ENCODE results near the gene PAX6. TPM values are rescaled to one million over a fixed set of nuclear protein-coding genes. Genes with fewer than 3 reads are reported as not detected.

PAX6 gene
- total RNA-seq, 2 experiments from 2014 or later, result not detected

GRCh38 chr11:31788085-31788484 lies 23.0 kb downstream of the PAX6 start:
- ChIA-PET POLR2A (no interaction called here), CTCF (ENCODE audit: unreplicated experiment) (no interaction called here)
- H3K4me3 ChIP-seq (ENCODE audit: low read depth, low read length, poor library complexity, severe bottlenecking), result no peak overlapping the region
- H3K79me2 ChIP-seq (ENCODE audit: insufficient read depth, low read depth, low read length), result no peaks in the 10 kb centered on the region
- no peak overlapping the region for H2AFZ ChIP-seq (ENCODE audit: low read length)
- H3K4me1 ChIP-seq (ENCODE audit: insufficient read depth, low read length, poor library complexity, severe bottlenecking), result no peaks in the 10 kb centered on the region
- H3K9me3 ChIP-seq (ENCODE audit: low read length), result no peaks in the 10 kb centered on the region
- DNase-seq (ENCODE audit: low spot score), result no peak
- H3K27ac ChIP-seq (ENCODE audit: low read depth, low read length, poor library complexity, severe bottlenecking), result no peak overlapping the region
- intact Hi-C loops (cut with micrococcal nuclease; ENCODE audit: unreplicated experiment), result no loop called here
- no peak overlapping the region for H3K4me2 ChIP-seq (ENCODE audit: low read length)
- H3K9me2 ChIP-seq (ENCODE audit: insufficient read depth, low read length), result no peaks in the 10 kb centered on the region
- TF ChIP-seq EZH2phosphoT487 (IDR thresholded peaks at IDR 0.05; ENCODE audit: borderline replicate concordance, low read depth, low read length) (no peak), CTCF (conservative IDR thresholded peaks at IDR 0.05; ENCODE audit: low read length) (no peak)
- no peaks in the 10 kb centered on the region for H4K20me1 ChIP-seq (ENCODE audit: insufficient read depth, low read length)
- no TSS peak for BruUV-seq (replicated peaks)
- no peaks in the 10 kb centered on the region for H3K36me3 ChIP-seq (ENCODE audit: insufficient read depth, low read length)

GRCh38 chr11:31786996-31787685 lies 24.0 kb downstream of the PAX6 start:
- POLR2A ChIA-PET, result no interaction called here
- Histone ChIP-seq H3K9me2 (ENCODE audit: insufficient read depth, low read length) (no peaks in the 10 kb centered on the region), H3K4me3 (ENCODE audit: low read depth, low read length, poor library complexity, severe bottlenecking) (no peak overlapping the region), H2AFZ (ENCODE audit: low read length) (no peak overlapping the region), H3K4me1 (ENCODE audit: insufficient read depth, low read length, poor library complexity, severe bottlenecking) (no peaks in the 10 kb centered on the region), H3K4me2 (ENCODE audit: low read length) (no peak overlapping the region), H3K9me3 (ENCODE audit: low read length) (no peaks in the 10 kb centered on the region), H3K79me2 (ENCODE audit: insufficient read depth, low read depth, low read length) (no peaks in the 10 kb centered on the region), H3K36me3 (ENCODE audit: insufficient read depth, low read length) (no peaks in the 10 kb centered on the region), H3K27ac (ENCODE audit: low read depth, low read length, poor library complexity, severe bottlenecking) (no peak overlapping the region), H4K20me1 (ENCODE audit: insufficient read depth, low read length) (no peaks in the 10 kb centered on the region)
- BruUV-seq (replicated peaks), result no TSS peak
- CTCF ChIA-PET (ENCODE audit: unreplicated experiment), result no interaction called here
- no peak for DNase-seq (ENCODE audit: low spot score)
- TF ChIP-seq CTCF (conservative IDR thresholded peaks at IDR 0.05; ENCODE audit: low read length), result no peak
- TF ChIP-seq EZH2phosphoT487 (IDR thresholded peaks at IDR 0.05; ENCODE audit: borderline replicate concordance, low read depth, low read length), result no peak
- intact Hi-C loops (cut with micrococcal nuclease; ENCODE audit: unreplicated experiment), result no loop called here

GRCh38 chr11:31784611-31785010 lies 26.5 kb downstream of the PAX6 start:
- DNase-seq (ENCODE audit: low spot score), result no peak
- intact Hi-C loops (cut with micrococcal nuclease; ENCODE audit: unreplicated experiment), result no loop called here
- Histone ChIP-seq H3K4me1 (ENCODE audit: insufficient read depth, low read length, poor library complexity, severe bottlenecking) (no peaks in the 10 kb centered on the region), H3K4me3 (ENCODE audit: low read depth, low read length, poor library complexity, severe bottlenecking) (no peak overlapping the region), H3K4me2 (ENCODE audit: low read length) (no peak overlapping the region), H3K9me3 (ENCODE audit: low read length) (no peaks in the 10 kb centered on the region), H4K20me1 (ENCODE audit: insufficient read depth, low read length) (no peaks in the 10 kb centered on the region), H3K27ac (ENCODE audit: low read depth, low read length, poor library complexity, severe bottlenecking) (no peak overlapping the region), H3K9me2 (ENCODE audit: insufficient read depth, low read length) (no peaks in the 10 kb centered on the region), H3K79me2 (ENCODE audit: insufficient read depth, low read depth, low read length) (no peaks in the 10 kb centered on the region), H3K36me3 (ENCODE audit: insufficient read depth, low read length) (no peaks in the 10 kb centered on the region), H2AFZ (ENCODE audit: low read length) (no peak overlapping the region)
- CTCF ChIA-PET (ENCODE audit: unreplicated experiment), result no interaction called here
- BruUV-seq (replicated peaks), result no TSS peak
- POLR2A ChIA-PET, result no interaction called here
- TF ChIP-seq CTCF (conservative IDR thresholded peaks at IDR 0.05; ENCODE audit: low read length) (no peak), EZH2phosphoT487 (IDR thresholded peaks at IDR 0.05; ENCODE audit: borderline replicate concordance, low read depth, low read length) (no peak)

Measured in OCI-LY7 (cell line).